Stomach (tissue), 4 donors: ENCODE results near the gene SLC25A42.

Source experiments
- CTCF ChIP-seq, 7 experiments: fragments of 450-650 bp in 4 of 7; fragments of 200-600 bp in 3 of 7; sonication (generic) in 3 of 7; IDR thresholded peaks; one replicate each; pipeline ENCODE4 v1.5.1; 2016 to 2019; ENCODE audit warnings: antibody characterized with exemption in 7 of 7, control low read depth in 2 of 7, mild to moderate bottlenecking in 1 of 7
- POLR2A ChIP-seq, 4 donors: fragments of 450-650 bp; IDR thresholded peaks; one replicate each; pipeline ENCODE4 v1.6.1; 2016; ENCODE audit warnings: antibody characterized with exemption in 4 of 4, control low read depth in 2 of 4, mild to moderate bottlenecking in 1 of 4, moderate library complexity in 1 of 4
- POLR2AphosphoS5 ChIP-seq, 3 donors: sonication (generic); formaldehyde crosslinking; IDR thresholded peaks; one replicate each; pipeline ENCODE4 v1.6.1; 2016; ENCODE audit warnings: antibody characterized with exemption in 3 of 3

DNA sequence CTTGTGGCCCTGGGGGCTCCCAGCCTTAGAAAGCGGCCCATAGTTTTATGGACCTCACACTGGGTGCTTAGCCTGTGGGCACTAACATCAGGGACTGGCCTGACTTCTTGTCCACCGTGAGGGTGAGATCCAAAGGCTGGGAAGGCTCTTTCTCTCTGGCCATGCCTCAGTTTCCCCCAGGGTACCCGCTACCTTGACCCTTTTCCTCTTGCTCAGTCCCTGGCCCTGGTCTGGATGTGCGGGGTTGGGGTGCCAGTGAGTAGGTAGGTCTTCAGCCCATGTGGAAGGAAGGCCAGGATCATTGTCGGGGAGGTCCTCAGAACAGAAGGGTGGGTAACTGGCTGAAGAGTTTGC is 76.1 kb downstream of the SLC25A42 start:
- TF ChIP-seq CTCF (IDR thresholded peaks at IDR 0.05) = no peak
- no peak for TF ChIP-seq POLR2A (IDR thresholded peaks at IDR 0.05)
- no peak for TF ChIP-seq POLR2AphosphoS5 (IDR thresholded peaks at IDR 0.05)
